ENCODE results near the gene ZFAND3. TPM values are rescaled to one million over a fixed set of nuclear protein-coding genes. Genes with fewer than 3 reads are reported as not detected.

Gene ZFAND3
- total and polyA plus RNA-seq, 2 experiments from 2014 or later: 16.9 to 28.2 TPM

GRCh38 chr6:37862430-37862829, 42.9 kb downstream of the ZFAND3 start:
- Histone ChIP-seq H3K4me1 (ENCODE audit: insufficient read depth) (peaks cover 10% of the 10 kb centered on the region), H2AFZ (no peak overlapping the region), H3K36me3 (ENCODE audit: insufficient read depth) (no peaks in the 10 kb centered on the region), H3K4me2 (no peak overlapping the region), H4K20me1 (replicated peaks; ENCODE audit: insufficient read depth) (peaks cover 45% of the 10 kb centered on the region), H3K9me2 (ENCODE audit: insufficient read depth) (no peaks in the 10 kb centered on the region), H3K4me3 (no peak overlapping the region), H3K79me2 (replicated peaks; ENCODE audit: insufficient read depth) (peaks cover 86% of the 10 kb centered on the region), H3K27ac (ENCODE audit: low read depth) (no peak overlapping the region), H3F3A (replicated peaks; ENCODE audit: low read depth) (no peaks in the 10 kb centered on the region), H3K27me3 (ENCODE audit: insufficient read depth) (no peaks in the 10 kb centered on the region)
- no peak for TF ChIP-seq EZH2phosphoT487 (IDR thresholded peaks at IDR 0.05; ENCODE audit: unreplicated experiment)
- no peak for TF ChIP-seq REST (IDR thresholded peaks at IDR 0.05; ENCODE audit: unreplicated experiment)
- no peak for TF ChIP-seq STAT1 (IDR thresholded peaks at IDR 0.05; ENCODE audit: unreplicated experiment)
- no peak for TF ChIP-seq ZNF331 (CRISPR knock-in tag; IDR thresholded peaks at IDR 0.05; ENCODE audit: low read depth)
- no peak for TF ChIP-seq NANOG (IDR thresholded peaks at IDR 0.05; ENCODE audit: borderline replicate concordance)
- TF ChIP-seq CREB1 (CRISPR knock-in tag; IDR thresholded peaks at IDR 0.05; ENCODE audit: low read depth): no peak
- no peak for TF ChIP-seq EZH2 (IDR thresholded peaks at IDR 0.05; ENCODE audit: low read depth, unreplicated experiment)
- TF ChIP-seq POLR2AphosphoS5 (IDR thresholded peaks at IDR 0.05; ENCODE audit: low read depth): no peak
- TF ChIP-seq ETS1 (IDR thresholded peaks at IDR 0.05): no peak
- no peak for TF ChIP-seq ZNF462 (CRISPR knock-in tag; IDR thresholded peaks at IDR 0.05)
- no peak for TF ChIP-seq CTCF (conservative IDR thresholded peaks at IDR 0.05; ENCODE audit: low read depth in 2 of 2)
- TF ChIP-seq JUNB (IDR thresholded peaks at IDR 0.05; ENCODE audit: unreplicated experiment): no peak
- no peak for TF ChIP-seq ZNF114 (CRISPR knock-in tag; IDR thresholded peaks at IDR 0.05)
- Mint-ChIP-seq H3K9me3 (no peaks in the 10 kb centered on the region; the same call in 2 of the 3 replicates), H3K27ac (no peak overlapping the region), H3K36me3 (ENCODE audit: low read depth) (no peaks in the 10 kb centered on the region), H3K27me3 (ENCODE audit: insufficient read depth, low read depth, poor library complexity) (no peaks in the 10 kb centered on the region), H3K4me1 (peaks cover 21% of the 10 kb centered on the region), H3K4me3 (no peak overlapping the region)
- ATAC-seq: peak; percentile 70
- DNase-seq (ENCODE audit: low spot score): peak; percentile 50

Measured in GM23338 (cell line).